K562 (cell line): Measurements from ENCODE around the gene STK26. TPM values are rescaled to one million over a fixed set of nuclear protein-coding genes. Genes with fewer than 3 reads are reported as not detected.

ENCODE experiments used
- AFF4 ChIP-seq: sonication (generic); formaldehyde crosslinking; IDR thresholded peaks from 2 replicates; pipeline ENCODE4 v1.8.0; 2023; ENCODE audit warnings: mild to moderate bottlenecking, missing genetic modification reagents
- ARHGAP35 ChIP-seq: fragments of 450-650 bp; IDR thresholded peaks from 2 replicates; pipeline ENCODE4 v1.6.1; 2018; ENCODE audit not compliant: partially characterized antibody
- ATF1 ChIP-seq, 2 experiments: fragments of 450-650 bp in 1 of 2; IDR thresholded peaks; 2 replicates each; pipeline ENCODE4 v1.6.1; 2016; ENCODE audit warnings: missing compliant biosample characterization in 1 of 2, missing genetic modification characterization in 1 of 2
- CCNT2 ChIP-seq: IDR thresholded peaks from 2 replicates; pipeline ENCODE4 v1.6.1; 2011; ENCODE audit warnings: borderline replicate concordance, low read depth, mild to moderate bottlenecking, moderate library complexity, mixed read lengths, low read length; ENCODE audit not compliant: insufficient read length; ENCODE audit errors: extremely low read depth
- E2F4 ChIP-seq: sonication (generic); formaldehyde crosslinking; IDR thresholded peaks from 2 replicates; pipeline ENCODE4 v1.8.0; 2022; ENCODE audit warnings: mild to moderate bottlenecking, low read depth, missing genetic modification reagents
- FIP1L1 ChIP-seq: fragments of 200-400 bp; formaldehyde crosslinking; IDR thresholded peaks from 2 replicates; pipeline ENCODE4 v1.6.1; 2018; ENCODE audit warnings: mild to moderate bottlenecking, low read depth, low read length; ENCODE audit not compliant: poor library complexity, severe bottlenecking
- MAZ ChIP-seq, 2 experiments: fragments of 450-650 bp in 1 of 2; sonication (generic) in 1 of 2; formaldehyde crosslinking; IDR thresholded peaks in 1 of 2; conservative IDR thresholded peaks in 1 of 2; 2 replicates each; pipeline versions ENCODE4 v1.4.0 to v1.5.0; 2020; ENCODE audit warnings: mild to moderate bottlenecking in 1 of 2, missing genetic modification reagents in 1 of 2
- NBN ChIP-seq: fragments of 450-650 bp; IDR thresholded peaks from 2 replicates; pipeline ENCODE4 v1.6.1; 2016; ENCODE audit warnings: low read depth, mild to moderate bottlenecking
- PHB ChIP-seq: fragments of 250-450 bp; sonication (Bioruptor Pico); IDR thresholded peaks from 2 replicates; pipeline ENCODE4 v1.5.0; 2021
- PREB ChIP-seq: sonication (generic); formaldehyde crosslinking; IDR thresholded peaks from 2 replicates; pipeline ENCODE4 v1.8.1; 2023; ENCODE audit warnings: mild to moderate bottlenecking, missing genetic modification reagents
- RBBP5 ChIP-seq: fragments of 200-600 bp; sonication (generic); IDR thresholded peaks from 2 replicates; pipeline ENCODE4 v1.6.1; 2012; ENCODE audit warnings: borderline replicate concordance, mild to moderate bottlenecking, low read length, control low read depth, inconsistent platforms; ENCODE audit not compliant: insufficient read depth, poor library complexity, severe bottlenecking
- USF2 ChIP-seq: sonication (generic); formaldehyde crosslinking; IDR thresholded peaks from 2 replicates; pipeline ENCODE4 v1.5.0; 2020; ENCODE audit warnings: missing genetic modification reagents
- YY1 ChIP-seq, 3 experiments: IDR thresholded peaks; 2 replicates each; pipeline ENCODE4 v1.6.1; 2011; ENCODE audit warnings: low read length in 2 of 3, mild to moderate bottlenecking in 2 of 3, moderate library complexity in 2 of 3, borderline replicate concordance in 1 of 3, control low read depth in 1 of 3, low read depth in 1 of 3; ENCODE audit not compliant: insufficient read depth in 3 of 3, insufficient replicate concordance in 2 of 3, control insufficient read depth in 1 of 3, insufficient read length in 1 of 3; ENCODE audit errors: extremely low read depth in 1 of 3
- ZBTB33 ChIP-seq: sonication (generic); formaldehyde crosslinking; IDR thresholded peaks from 2 replicates; pipeline ENCODE4 v1.8.1; 2023; ENCODE audit warnings: mild to moderate bottlenecking, missing genetic modification reagents
- polyA plus RNA-seq, 8 experiments: library from polyadenylated mRNA; depleted of rRNA in 4 of 8; stranded (reverse) in 5 of 8; unstranded in 3 of 8; fragments of >200 nt; fragmentation: Nextera tagmentation in 2 of 8; fragmentation: Illumina TruSeq in 1 of 8; extraction: Ambion mirVana in 2 of 8; extraction: Trizol in 1 of 8; gene quantifications; 2 replicates each; pipeline versions ENCODE4 v1.2.1 to v1.2.3, GENCODE V29; 2011 to 2014; ENCODE audit warnings: inconsistent platforms in 1 of 8, missing spikeins in 1 of 8
- total RNA-seq, 7 experiments: library from RNA; depleted of rRNA in 6 of 7; stranded (reverse); fragments of >200 nt in 6 of 7; fragmentation: Illumina TruSeq in 2 of 7; extraction: Trizol in 2 of 7; gene quantifications; 2 replicates each; pipeline versions ENCODE4 v1.2.1 to v1.2.3, GENCODE V29; 2011 to 2021; ENCODE audit warnings: low replicate concordance in 1 of 7

STK26 gene
- total and polyA plus RNA-seq, 9 of the 15 experiments (the other 6 are each of a cell fraction or from before 2014, with no cell fraction given): 28.1 to 72.9 (median 50.1) TPM

GRCh38 chrX:132022967-132023895 is at the start of gene STK26 (continued):
- TF ChIP-seq PREB (CRISPR knock-in tag) (no peak), PHB (CRISPR knock-in tag) (0 out of 2 replicates have a peak, but pooled peaks have one; percentile 21), E2F4 (no peak), USF2 (CRISPR knock-in tag) (peak; percentile 87), MAZ (CRISPR knock-in tag; conservative IDR thresholded peaks at IDR 0.05 in 1 of 2, IDR thresholded peaks at IDR 0.05 in 1 of 2) (peak; percentile 38 to 80; a peak in 3 of 4 replicates), FIP1L1 (peak; percentile 89), ZBTB33 (CRISPR knock-in tag) (no peak), CCNT2 (peak; percentile 82), ATF1 (CRISPR knock-in tag; IDR thresholded peaks at IDR 0.05) (no peak), ATF1 (tag; IDR thresholded peaks at IDR 0.05) (peak; percentile 51), NBN (0 out of 2 replicates have a peak, but pooled peaks have one; percentile 2), ARHGAP35 (no peak), AFF4 (CRISPR knock-in tag) (peak; percentile 68; the same call in 1 of the 2 replicates), RBBP5 (peak; percentile 71), YY1 (IDR thresholded peaks at IDR 0.05; ENCODE audit: borderline replicate concordance in 1 of 3, control insufficient read depth in 1 of 3, extremely low read depth in 1 of 3, insufficient read depth in 3 of 3, insufficient read length in 1 of 3, insufficient replicate concordance in 2 of 3, low read depth in 1 of 3, low read length in 2 of 3) (peak in 2 of 3 experiments; percentile 12 to 43)
